ENCODE results near the gene ADAMTS18. TPM values are rescaled to one million over a fixed set of nuclear protein-coding genes. Genes with fewer than 3 reads are reported as not detected.
"Not testable (repeated sequence)": the region's sequence is repeated elsewhere in the genome, so short reads cannot be mapped to it uniquely, and the experiment has no call there.

ADAMTS18 gene
- 1 to 10 TPM; 1.0 to 5.8 TPM for total RNA-seq
- under 1 TPM in 1 of 2 donors, not detected in 1; 0.03 TPM for polyA plus RNA-seq
- long read RNA-seq, donor 1, partial matches to known transcripts = 2 of 4 reads
- long read RNA-seq, donor 1, other reads (novel, unspliced or antisense) = 2 of 4 reads
- long read RNA-seq, donor 2 = 0 reads

- no peaks in the 10 kb centered on the region for H3K36me3 ChIP-seq (ENCODE audit: control insufficient read depth in 1 of 2, insufficient read depth in 2 of 2, low read length in 1 of 2)
- WGBS, 2 donors = 1% methylated on average over 76 to 92 of the region's 92 CpGs
- no peak within 1 kb of the TSS for H3K4me3 ChIP-seq (ENCODE audit: low read length in 2 of 2)
- H3K27me3 ChIP-seq (ENCODE audit: control insufficient read depth in 1 of 2, insufficient read depth in 2 of 2, low read length in 1 of 2) = no peaks in the 10 kb centered on the region
- no peak for ATAC-seq (ENCODE audit: low FRiP score)
- H3K9me3 ChIP-seq (ENCODE audit: control insufficient read depth, low read length) = no peaks in the 10 kb centered on the region
- no peaks in the 10 kb centered on the region for H3K4me1 ChIP-seq (ENCODE audit: control insufficient read depth in 1 of 2, insufficient read depth in 2 of 2, low read length in 2 of 2)
- H3K27ac ChIP-seq (ENCODE audit: low read depth in 1 of 2, low read length in 2 of 2) = no peak within 1 kb of the TSS
- intact Hi-C loops (cut with DNase I) = no loop called here
- DNase-seq = peak in 1 of 2 donors; percentile 72
Measured at GRCh38 chr16:77434530-77435271, at the start of gene ADAMTS18. Gene ADAMTS18, minus strand, starts transcription at chr16:77435034. Its CDS starts 339 bp downstream, at chr16:77434695.

- no peak for DNase-seq
- intact Hi-C loops (cut with DNase I) = no loop called here
- H3K27ac ChIP-seq (ENCODE audit: low read depth in 1 of 2, low read length in 2 of 2) = no peak overlapping the region
- H3K9me3 ChIP-seq (ENCODE audit: control insufficient read depth, low read length) = no peaks in the 10 kb centered on the region
- H3K36me3 ChIP-seq (ENCODE audit: control insufficient read depth in 1 of 2, insufficient read depth in 2 of 2, low read length in 1 of 2) = no peaks in the 10 kb centered on the region
- 69 to 72% methylated on average over 3 of the region's 3 CpGs for WGBS, 2 donors
- no peak overlapping the region for H3K4me3 ChIP-seq (ENCODE audit: low read length in 2 of 2)
- H3K27me3 ChIP-seq (ENCODE audit: control insufficient read depth in 1 of 2, insufficient read depth in 2 of 2, low read length in 1 of 2) = peaks cover 0 to 2% of the 10 kb centered on the region in 2 donors
- H3K4me1 ChIP-seq (ENCODE audit: control insufficient read depth in 1 of 2, insufficient read depth in 2 of 2, low read length in 2 of 2) = no peaks in the 10 kb centered on the region
- ATAC-seq (ENCODE audit: low FRiP score) = no peak
Measured at GRCh38 chr16:77480681-77481315, 46.0 kb upstream of the ADAMTS18 start.

- no peak for ATAC-seq (ENCODE audit: low FRiP score)
- Histone ChIP-seq H3K27ac (ENCODE audit: low read depth in 1 of 2, low read length in 2 of 2) (no peak overlapping the region), H3K9me3 (ENCODE audit: control insufficient read depth, low read length) (peaks cover 2% of the 10 kb centered on the region), H3K4me1 (ENCODE audit: control insufficient read depth in 1 of 2, insufficient read depth in 2 of 2, low read length in 2 of 2) (no peaks in the 10 kb centered on the region), H3K4me3 (ENCODE audit: low read length in 2 of 2) (no peak overlapping the region), H3K27me3 (ENCODE audit: control insufficient read depth in 1 of 2, insufficient read depth in 2 of 2, low read length in 1 of 2) (no peaks in the 10 kb centered on the region), H3K36me3 (ENCODE audit: control insufficient read depth in 1 of 2, insufficient read depth in 2 of 2, low read length in 1 of 2) (no peaks in the 10 kb centered on the region)
- no peak for DNase-seq
- WGBS, 2 donors = 95 to 96% methylated on average over 1 of the region's 1 CpG
- intact Hi-C loops (cut with DNase I) = no loop called here
Measured at GRCh38 chr16:77472262-77472661, 37.4 kb upstream of the ADAMTS18 start.

- ATAC-seq (ENCODE audit: low FRiP score) (no peak), DNase-seq (no peak)
- Histone ChIP-seq H3K9me3 (ENCODE audit: control insufficient read depth, low read length) (peaks cover 2% of the 10 kb centered on the region), H3K4me1 (ENCODE audit: control insufficient read depth in 1 of 2, insufficient read depth in 2 of 2, low read length in 2 of 2) (no peaks in the 10 kb centered on the region), H3K27me3 (ENCODE audit: control insufficient read depth in 1 of 2, insufficient read depth in 2 of 2, low read length in 1 of 2) (no peaks in the 10 kb centered on the region), H3K27ac (ENCODE audit: low read depth in 1 of 2, low read length in 2 of 2) (no peak overlapping the region), H3K36me3 (ENCODE audit: control insufficient read depth in 1 of 2, insufficient read depth in 2 of 2, low read length in 1 of 2) (no peaks in the 10 kb centered on the region), H3K4me3 (ENCODE audit: low read length in 2 of 2) (no peak overlapping the region)
- intact Hi-C loops (cut with DNase I) = no loop called here
Measured at GRCh38 chr16:77470851-77471250, 36.0 kb upstream of the ADAMTS18 start.

- 59 to 63% methylated on average over 3 of the region's 3 CpGs for WGBS, 2 donors
- no peak for ATAC-seq (ENCODE audit: low FRiP score)
Measured at GRCh38 chr16:77469634-77470033, 34.8 kb upstream of the ADAMTS18 start.

GRCh38 chr16:77468831-77469230 is 34.0 kb upstream of the ADAMTS18 start:
- no peak overlapping the region for H3K4me3 ChIP-seq (ENCODE audit: low read length in 2 of 2)
- peaks cover 2% of the 10 kb centered on the region for H3K9me3 ChIP-seq (ENCODE audit: control insufficient read depth, low read length)
- no peaks in the 10 kb centered on the region for H3K27me3 ChIP-seq (ENCODE audit: control insufficient read depth in 1 of 2, insufficient read depth in 2 of 2, low read length in 1 of 2)
- no peak for ATAC-seq (ENCODE audit: low FRiP score)
- no peak overlapping the region for H3K27ac ChIP-seq (ENCODE audit: low read depth in 1 of 2, low read length in 2 of 2)
- no peaks in the 10 kb centered on the region for H3K4me1 ChIP-seq (ENCODE audit: control insufficient read depth in 1 of 2, insufficient read depth in 2 of 2, low read length in 2 of 2)
- H3K36me3 ChIP-seq (ENCODE audit: control insufficient read depth in 1 of 2, insufficient read depth in 2 of 2, low read length in 1 of 2) = no peaks in the 10 kb centered on the region
- no peak for DNase-seq
- intact Hi-C loops (cut with DNase I) = no loop called here
- 48 to 50% methylated on average over 3 of the region's 3 CpGs for WGBS, 2 donors

More at GRCh38 chr16:77469634-77470033, 34.8 kb upstream of the ADAMTS18 start:
- DNase-seq = no peak
- Histone ChIP-seq H3K4me1 (ENCODE audit: control insufficient read depth in 1 of 2, insufficient read depth in 2 of 2, low read length in 2 of 2) (no peaks in the 10 kb centered on the region), H3K27me3 (ENCODE audit: control insufficient read depth in 1 of 2, insufficient read depth in 2 of 2, low read length in 1 of 2) (no peaks in the 10 kb centered on the region), H3K36me3 (ENCODE audit: control insufficient read depth in 1 of 2, insufficient read depth in 2 of 2, low read length in 1 of 2) (no peaks in the 10 kb centered on the region), H3K27ac (ENCODE audit: low read depth in 1 of 2, low read length in 2 of 2) (no peak overlapping the region), H3K4me3 (ENCODE audit: low read length in 2 of 2) (no peak overlapping the region), H3K9me3 (ENCODE audit: control insufficient read depth, low read length) (peaks cover 2% of the 10 kb centered on the region)
- intact Hi-C loops (cut with DNase I) = no loop called here

- ATAC-seq (ENCODE audit: low FRiP score) = no peak
- Histone ChIP-seq H3K9me3 (ENCODE audit: control insufficient read depth, low read length) (peaks cover 2% of the 10 kb centered on the region), H3K36me3 (ENCODE audit: control insufficient read depth in 1 of 2, insufficient read depth in 2 of 2, low read length in 1 of 2) (no peaks in the 10 kb centered on the region), H3K4me1 (ENCODE audit: control insufficient read depth in 1 of 2, insufficient read depth in 2 of 2, low read length in 2 of 2) (no peaks in the 10 kb centered on the region), H3K27ac (ENCODE audit: low read depth in 1 of 2, low read length in 2 of 2) (no peak overlapping the region), H3K4me3 (ENCODE audit: low read length in 2 of 2) (no peak overlapping the region), H3K27me3 (ENCODE audit: control insufficient read depth in 1 of 2, insufficient read depth in 2 of 2, low read length in 1 of 2) (no peaks in the 10 kb centered on the region)
- intact Hi-C loops (cut with DNase I) = no loop called here
- WGBS, 2 donors = 59 to 62% methylated on average over 6 of the region's 6 CpGs
- DNase-seq = no peak
Measured at GRCh38 chr16:77467821-77468335, 33.0 kb upstream of the ADAMTS18 start.

GRCh38 chr16:77463659-77464058 is 28.8 kb upstream of the ADAMTS18 start:
- H3K4me3 ChIP-seq (ENCODE audit: low read length in 2 of 2); H3K4me1 ChIP-seq (ENCODE audit: control insufficient read depth in 1 of 2, insufficient read depth in 2 of 2, low read length in 2 of 2); H3K27me3 ChIP-seq (ENCODE audit: control insufficient read depth in 1 of 2, insufficient read depth in 2 of 2, low read length in 1 of 2); H3K36me3 ChIP-seq (ENCODE audit: control insufficient read depth in 1 of 2, insufficient read depth in 2 of 2, low read length in 1 of 2); H3K9me3 ChIP-seq (ENCODE audit: control insufficient read depth, low read length); ATAC-seq (ENCODE audit: low FRiP score); DNase-seq; H3K27ac ChIP-seq (ENCODE audit: low read depth in 1 of 2, low read length in 2 of 2); intact Hi-C loops (cut with DNase I): not testable (repeated sequence)
- 88 to 97% methylated on average over 2 to 3 of the region's 5 CpGs for whole genome bisulfite sequencing, 2 donors
